GM21526 (cell line): ENCODE data around the gene LHFPL3.

Experiments
- ATAC-seq: cut with Tn5 transposase; IDR thresholded peaks from one replicate; pipeline ENCODE4 v1.9.1; 2021; ENCODE audit warnings: moderate library complexity; ENCODE audit not compliant: unreplicated experiment, low FRiP score

Gene LHFPL3

GRCh38 chr7:104883718-104884452 lies 555.5 kb downstream of the LHFPL3 start:
- peak; percentile 82 for ATAC-seq

GRCh38 chr7:104886651-104887050 lies 558.2 kb downstream of the LHFPL3 start:
- no peak for ATAC-seq

GRCh38 chr7:104890216-104890615 lies 561.8 kb downstream of the LHFPL3 start:
- no peak for ATAC-seq

GRCh38 chr7:104891949-104892348 lies 563.5 kb downstream of the LHFPL3 start:
- no peak for ATAC-seq

GRCh38 chr7:104894314-104894713 lies 565.9 kb downstream of the LHFPL3 start:
- ATAC-seq = no peak

GRCh38 chr7:104894726-104895521 lies 566.5 kb downstream of the LHFPL3 start:
- no peak for ATAC-seq

GRCh38 chr7:104895522-104896236 lies 567.3 kb downstream of the LHFPL3 start:
- no peak for ATAC-seq

GRCh38 chr7:104898434-104898833 lies 570.0 kb downstream of the LHFPL3 start:
- ATAC-seq = no peak

GRCh38 chr7:104900525-104901239 lies 572.3 kb downstream of the LHFPL3 start:
- ATAC-seq = no peak

GRCh38 chr7:104901240-104901619 lies 572.8 kb downstream of the LHFPL3 start:
- no peak for ATAC-seq

GRCh38 chr7:104902183-104902582 lies 573.8 kb downstream of the LHFPL3 start:
- ATAC-seq = no peak

- no peak for ATAC-seq
These were observed 574.6 kb downstream of the LHFPL3 start for GRCh38 chr7:104903044-104903443.

- ATAC-seq = no peak
These were observed 575.4 kb downstream of the LHFPL3 start for GRCh38 chr7:104903846-104904245.

GRCh38 chr7:104906032-104906431 lies 577.6 kb downstream of the LHFPL3 start:
- no peak for ATAC-seq

- no peak for ATAC-seq
These were observed 578.2 kb downstream of the LHFPL3 start for GRCh38 chr7:104906556-104906955.

GRCh38 chr7:104908636-104909035 lies 580.2 kb downstream of the LHFPL3 start:
- no peak for ATAC-seq

GRCh38 chr7:104909096-104909495 lies 580.7 kb downstream of the LHFPL3 start:
- ATAC-seq = no peak

GRCh38 chr7:104914421-104914820 lies 586.0 kb downstream of the LHFPL3 start:
- no peak for ATAC-seq

- ATAC-seq = no peak
These were observed 593.2 kb downstream of the LHFPL3 start for GRCh38 chr7:104921596-104921995.

GRCh38 chr7:104922182-104923009 lies 594.0 kb downstream of the LHFPL3 start:
- no peak for ATAC-seq
